HepG2 (cell line): ENCODE measurements around the gene SFXN2. TPM values are rescaled to one million over a fixed set of nuclear protein-coding genes. Genes with fewer than 3 reads are reported as not detected.

Source experiments
- FIP1L1 ChIP-seq: fragments of 200-400 bp; formaldehyde crosslinking; IDR thresholded peaks from 2 replicates; pipeline ENCODE4 v1.6.1; 2018; ENCODE audit warnings: low read depth, mild to moderate bottlenecking, low read length, moderate library complexity, borderline replicate concordance; ENCODE audit not compliant: insufficient read depth
- FOXK1 ChIP-seq: sonication (generic); formaldehyde crosslinking; IDR thresholded peaks from 2 replicates; pipeline ENCODE4 v1.4.0; 2020; ENCODE audit warnings: low read depth, missing genetic modification reagents, borderline replicate concordance
- HES4 ChIP-seq: sonication (generic); formaldehyde crosslinking; IDR thresholded peaks from 2 replicates; pipeline ENCODE4 v1.9.0; 2021; ENCODE audit warnings: mild to moderate bottlenecking, missing genetic modification reagents, borderline replicate concordance
- HNRNPK ChIP-seq: fragments of 200-400 bp; formaldehyde crosslinking; IDR thresholded peaks from 2 replicates; pipeline ENCODE4 v1.6.1; 2018; ENCODE audit warnings: low read length, low read depth, moderate library complexity, mild to moderate bottlenecking; ENCODE audit not compliant: poor library complexity, severe bottlenecking
- NAIF1 ChIP-seq: sonication (generic); formaldehyde crosslinking; IDR thresholded peaks from 2 replicates; pipeline ENCODE4 v1.5.0; 2020; ENCODE audit warnings: mild to moderate bottlenecking, missing genetic modification reagents, borderline replicate concordance
- NFYC ChIP-seq: IDR thresholded peaks from 2 replicates; pipeline ENCODE4 v1.6.1; 2016; ENCODE audit warnings: missing genetic modification reagents, missing compliant biosample characterization
- NONO ChIP-seq, 2 experiments: fragments of 450-650 bp in 1 of 2; sonication (generic) in 1 of 2; formaldehyde crosslinking in 1 of 2; IDR thresholded peaks in 1 of 2; conservative IDR thresholded peaks in 1 of 2; 2 replicates each; pipeline versions ENCODE4 v1.6.1 to v1.8.0; 2017 to 2022; ENCODE audit warnings: mild to moderate bottlenecking in 1 of 2, missing genetic modification reagents in 1 of 2, moderate library complexity in 1 of 2
- PHF5A ChIP-seq: IDR thresholded peaks from one replicate; pipeline ENCODE4 v1.6.1; 2018; ENCODE audit warnings: low read depth, missing genetic modification reagents; ENCODE audit not compliant: unreplicated experiment
- RFX1 ChIP-seq: fragments of 450-650 bp; IDR thresholded peaks from 2 replicates; pipeline ENCODE4 v1.6.1; 2017
- RNF2 ChIP-seq: fragments of 450-650 bp; conservative IDR thresholded peaks from 2 replicates; pipeline ENCODE4 v1.6.1; 2016; ENCODE audit warnings: low read depth
- SMYD3 ChIP-seq: sonication (generic); formaldehyde crosslinking; IDR thresholded peaks from 2 replicates; pipeline ENCODE4 v1.8.1; 2023; ENCODE audit warnings: mild to moderate bottlenecking, missing genetic modification reagents
- SPEN ChIP-seq: sonication (generic); formaldehyde crosslinking; IDR thresholded peaks from 2 replicates; pipeline ENCODE4 v1.5.1; 2020; ENCODE audit warnings: low read depth, mild to moderate bottlenecking, missing genetic modification reagents
- ZNF441 ChIP-seq: sonication (generic); formaldehyde crosslinking; IDR thresholded peaks from 2 replicates; pipeline ENCODE4 v1.7.0; 2021; ENCODE audit warnings: missing genetic modification reagents, borderline replicate concordance
- ZNF788 ChIP-seq: sonication (generic); formaldehyde crosslinking; IDR thresholded peaks from 2 replicates; pipeline ENCODE4 v1.5.0; 2020; ENCODE audit warnings: mild to moderate bottlenecking, missing genetic modification reagents, borderline replicate concordance
- polyA plus RNA-seq, 8 experiments: library from polyadenylated mRNA; depleted of rRNA in 3 of 8; stranded (reverse) in 7 of 8; unstranded in 1 of 8; fragments of >200 nt; fragmentation: Illumina TruSeq in 4 of 8; extraction: Trizol in 4 of 8; gene quantifications; 2 replicates each; pipeline versions ENCODE4 v1.2.1 to v1.2.3, GENCODE V29; 2011 to 2016; ENCODE audit warnings: low read depth in 4 of 8, missing spikeins in 1 of 8, mixed read lengths in 1 of 8; ENCODE audit not compliant: insufficient read depth in 1 of 8
- total RNA-seq, 5 experiments: library from RNA; depleted of rRNA; stranded (reverse); fragments of >200 nt; fragmentation: Illumina TruSeq; extraction: Trizol; gene quantifications; 2 replicates each; pipeline ENCODE4 v1.2.3, GENCODE V29; 2016; ENCODE audit warnings: low read depth in 1 of 5
- TF ChIP-seq, protein P1 (sequence below): sonication (generic); formaldehyde crosslinking; IDR thresholded peaks from 2 replicates; pipeline ENCODE4 v1.5.0; 2020; ENCODE audit warnings: mild to moderate bottlenecking, missing genetic modification reagents, borderline replicate concordance
- TF ChIP-seq, protein P2 (sequence below): sonication (generic); formaldehyde crosslinking; IDR thresholded peaks from 2 replicates; pipeline ENCODE4 v1.8.1; 2023; ENCODE audit warnings: mild to moderate bottlenecking, moderate library complexity, missing genetic modification reagents
- TF ChIP-seq, protein P3 (sequence below): sonication (generic); formaldehyde crosslinking; IDR thresholded peaks from 2 replicates; pipeline ENCODE4 v1.5.1; 2020; ENCODE audit warnings: mild to moderate bottlenecking, moderate library complexity, missing genetic modification reagents
- TF ChIP-seq, protein P4 (sequence below): sonication (generic); formaldehyde crosslinking; IDR thresholded peaks from 2 replicates; pipeline ENCODE4 v1.8.0; 2022; ENCODE audit warnings: low read depth, missing genetic modification reagents

The SFXN2 gene
- total and polyA plus RNA-seq, 2 of the 13 experiments (the other 11 are each of a cell fraction or from before 2014, with no cell fraction given) = 12.8 to 21.1 TPM

DNA sequence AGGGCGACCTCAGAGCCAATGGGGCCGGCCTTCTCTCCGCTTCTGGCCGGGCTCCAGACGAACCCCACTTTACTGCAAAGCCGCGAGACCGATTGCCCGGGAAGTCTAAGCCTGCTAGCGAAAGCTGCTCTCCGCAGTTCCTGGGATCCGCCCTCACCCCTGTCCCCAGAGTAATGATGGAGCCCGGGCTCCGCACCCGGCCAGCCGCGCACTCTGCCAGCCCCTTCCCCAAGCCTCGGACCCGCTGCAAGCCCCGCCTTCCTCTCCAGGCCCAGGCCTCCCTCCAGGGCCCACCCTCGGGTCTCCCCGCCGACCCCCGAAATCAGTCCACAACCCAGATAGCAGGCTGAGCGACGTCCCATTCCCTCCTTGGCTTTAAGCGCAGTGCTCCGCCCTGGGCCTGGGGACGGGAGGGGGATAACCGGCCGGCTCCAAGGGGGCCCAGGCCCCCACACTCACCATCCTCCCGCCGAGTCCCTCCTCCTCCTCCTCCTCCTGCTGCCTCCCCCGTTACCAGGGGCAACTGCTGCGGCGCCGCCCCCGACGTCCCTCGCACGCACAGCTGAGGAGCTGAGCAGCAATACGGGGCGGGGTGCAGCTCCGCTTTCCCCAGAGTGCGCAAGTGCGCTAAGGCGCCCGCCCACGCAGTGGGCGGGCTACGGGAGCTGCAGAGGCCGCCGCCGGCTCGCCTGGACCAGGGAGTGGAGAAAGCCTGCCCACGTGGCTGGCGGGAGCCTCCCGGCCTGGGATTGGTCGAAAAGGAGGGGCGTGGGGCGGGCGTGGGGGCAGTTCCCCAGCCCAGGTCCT, 419 bp upstream of the SFXN2 start, which contains the start of gene ARL3 (continued):
- TF ChIP-seq, protein P1, sequence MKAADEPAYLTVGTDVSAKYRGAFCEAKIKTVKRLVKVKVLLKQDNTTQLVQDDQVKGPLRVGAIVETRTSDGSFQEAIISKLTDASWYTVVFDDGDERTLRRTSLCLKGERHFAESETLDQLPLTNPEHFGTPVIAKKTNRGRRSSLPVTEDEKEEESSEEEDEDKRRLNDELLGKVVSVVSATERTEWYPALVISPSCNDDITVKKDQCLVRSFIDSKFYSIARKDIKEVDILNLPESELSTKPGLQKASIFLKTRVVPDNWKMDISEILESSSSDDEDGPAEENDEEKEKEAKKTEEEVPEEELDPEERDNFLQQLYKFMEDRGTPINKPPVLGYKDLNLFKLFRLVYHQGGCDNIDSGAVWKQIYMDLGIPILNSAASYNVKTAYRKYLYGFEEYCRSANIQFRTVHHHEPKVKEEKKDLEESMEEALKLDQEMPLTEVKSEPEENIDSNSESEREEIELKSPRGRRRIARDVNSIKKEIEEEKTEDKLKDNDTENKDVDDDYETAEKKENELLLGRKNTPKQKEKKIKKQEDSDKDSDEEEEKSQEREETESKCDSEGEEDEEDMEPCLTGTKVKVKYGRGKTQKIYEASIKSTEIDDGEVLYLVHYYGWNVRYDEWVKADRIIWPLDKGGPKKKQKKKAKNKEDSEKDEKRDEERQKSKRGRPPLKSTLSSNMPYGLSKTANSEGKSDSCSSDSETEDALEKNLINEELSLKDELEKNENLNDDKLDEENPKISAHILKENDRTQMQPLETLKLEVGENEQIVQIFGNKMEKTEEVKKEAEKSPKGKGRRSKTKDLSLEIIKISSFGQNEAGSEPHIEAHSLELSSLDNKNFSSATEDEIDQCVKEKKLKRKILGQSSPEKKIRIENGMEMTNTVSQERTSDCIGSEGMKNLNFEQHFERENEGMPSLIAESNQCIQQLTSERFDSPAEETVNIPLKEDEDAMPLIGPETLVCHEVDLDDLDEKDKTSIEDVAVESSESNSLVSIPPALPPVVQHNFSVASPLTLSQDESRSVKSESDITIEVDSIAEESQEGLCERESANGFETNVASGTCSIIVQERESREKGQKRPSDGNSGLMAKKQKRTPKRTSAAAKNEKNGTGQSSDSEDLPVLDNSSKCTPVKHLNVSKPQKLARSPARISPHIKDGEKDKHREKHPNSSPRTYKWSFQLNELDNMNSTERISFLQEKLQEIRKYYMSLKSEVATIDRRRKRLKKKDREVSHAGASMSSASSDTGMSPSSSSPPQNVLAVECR (CRISPR knock-in tag) = peak; percentile 85
- TF ChIP-seq, protein P2, sequence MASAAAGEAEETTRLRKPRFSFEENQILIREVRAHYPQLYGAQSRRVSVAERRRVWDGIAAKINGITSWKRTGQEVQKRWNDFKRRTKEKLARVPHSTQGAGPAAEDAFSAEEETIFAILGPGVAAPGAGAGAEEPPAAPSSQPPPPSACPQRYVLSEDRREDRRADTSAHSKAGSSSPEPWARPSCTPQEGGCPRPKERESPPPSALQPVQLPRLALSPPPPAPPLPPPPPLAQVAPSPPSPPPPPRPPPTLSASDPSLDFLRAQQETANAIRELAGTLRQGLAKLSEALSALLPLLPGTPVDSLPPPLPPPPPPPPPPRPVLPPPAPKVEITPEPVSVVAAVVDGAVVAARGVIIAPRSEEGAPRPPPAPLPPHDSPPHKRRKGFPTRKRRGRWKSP (CRISPR knock-in tag) = peak; percentile 49; the same call in 1 of the 2 replicates
- TF ChIP-seq NFYC (CRISPR knock-in tag) = peak; percentile 83
- no peak for TF ChIP-seq NONO (IDR thresholded peaks at IDR 0.05)
- peak; percentile 58; the same call in 1 of the 2 replicates for TF ChIP-seq NONO (CRISPR knock-in tag; conservative IDR thresholded peaks at IDR 0.05)
- no peak for TF ChIP-seq PHF5A (CRISPR knock-in tag)
- TF ChIP-seq NAIF1 (CRISPR knock-in tag) = peak; percentile 38; the same call in 1 of the 2 replicates
- TF ChIP-seq, protein P3, sequence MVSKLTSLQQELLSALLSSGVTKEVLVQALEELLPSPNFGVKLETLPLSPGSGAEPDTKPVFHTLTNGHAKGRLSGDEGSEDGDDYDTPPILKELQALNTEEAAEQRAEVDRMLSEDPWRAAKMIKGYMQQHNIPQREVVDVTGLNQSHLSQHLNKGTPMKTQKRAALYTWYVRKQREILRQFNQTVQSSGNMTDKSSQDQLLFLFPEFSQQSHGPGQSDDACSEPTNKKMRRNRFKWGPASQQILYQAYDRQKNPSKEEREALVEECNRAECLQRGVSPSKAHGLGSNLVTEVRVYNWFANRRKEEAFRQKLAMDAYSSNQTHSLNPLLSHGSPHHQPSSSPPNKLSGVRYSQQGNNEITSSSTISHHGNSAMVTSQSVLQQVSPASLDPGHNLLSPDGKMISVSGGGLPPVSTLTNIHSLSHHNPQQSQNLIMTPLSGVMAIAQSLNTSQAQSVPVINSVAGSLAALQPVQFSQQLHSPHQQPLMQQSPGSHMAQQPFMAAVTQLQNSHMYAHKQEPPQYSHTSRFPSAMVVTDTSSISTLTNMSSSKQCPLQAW = peak; percentile 62; the same call in 1 of the 2 replicates
- peak; percentile 50; the same call in 1 of the 2 replicates for TF ChIP-seq SPEN (CRISPR knock-in tag)
- no peak for TF ChIP-seq SMYD3
- peak; percentile 49; the same call in 1 of the 2 replicates for TF ChIP-seq HES4 (CRISPR knock-in tag)
- 0 out of 2 replicates have a peak, but pooled peaks have one; percentile 14 for TF ChIP-seq FOXK1 (CRISPR knock-in tag)
- TF ChIP-seq FIP1L1 = 0 out of 2 replicates have a peak, but pooled peaks have one; percentile 47
- TF ChIP-seq RNF2 = no peak
- TF ChIP-seq, protein P4, sequence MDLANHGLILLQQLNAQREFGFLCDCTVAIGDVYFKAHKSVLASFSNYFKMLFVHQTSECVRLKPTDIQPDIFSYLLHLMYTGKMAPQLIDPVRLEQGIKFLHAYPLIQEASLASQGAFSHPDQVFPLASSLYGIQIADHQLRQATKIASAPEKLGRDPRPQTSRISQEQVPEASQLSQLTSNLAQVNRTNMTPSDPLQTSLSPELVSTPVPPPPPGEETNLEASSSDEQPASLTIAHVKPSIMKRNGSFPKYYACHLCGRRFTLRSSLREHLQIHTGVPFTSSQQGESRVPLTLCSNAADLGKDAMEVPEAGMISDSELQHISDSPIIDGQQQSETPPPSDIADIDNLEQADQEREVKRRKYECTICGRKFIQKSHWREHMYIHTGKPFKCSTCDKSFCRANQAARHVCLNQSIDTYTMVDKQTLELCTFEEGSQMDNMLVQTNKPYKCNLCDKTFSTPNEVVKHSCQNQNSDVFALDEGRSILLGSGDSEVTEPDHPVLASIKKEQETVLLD (CRISPR knock-in tag) = peak; percentile 73
- TF ChIP-seq RFX1 = peak; percentile 92
- peak; percentile 90 for TF ChIP-seq HNRNPK
- TF ChIP-seq ZNF441 (CRISPR knock-in tag) = peak; percentile 33
- TF ChIP-seq ZNF788 = 0 out of 2 replicates have a peak, but pooled peaks have one; percentile 25
